Stimulated activated CD8-positive, alpha-beta memory T cell treated with anti-CD3 and anti-CD28 coated beads, Interleukin-15, amount 100 ng/mL, for 1 hour (primary cell): Measurements from ENCODE around the gene TNPO3.
"Not testable (repeated sequence)": the region's sequence is repeated elsewhere in the genome, so short reads cannot be mapped to it uniquely, and the experiment has no call there.

ENCODE experiments used
- DNase-seq: peaks from one replicate; pipeline ENCODE4 v3.0.0-alpha.2; 2020; ENCODE audit warnings: low read depth

TNPO3 gene

GRCh38 chr7:129069021-129069420 lies 14.1 kb upstream of the TNPO3 start:
- DNase-seq: no peak

- DNase-seq: no peak
These were observed 13.1 kb upstream of the TNPO3 start for GRCh38 chr7:129067943-129068548.

- DNase-seq: not testable (repeated sequence)
These were observed 12.2 kb upstream of the TNPO3 start for GRCh38 chr7:129067132-129067561.

- DNase-seq: no peak
These were observed 11.6 kb upstream of the TNPO3 start for GRCh38 chr7:129066290-129067131.

GRCh38 chr7:129055861-129056464 lies 1.1 kb upstream of the TNPO3 start:
- no peak for DNase-seq

GRCh38 chr7:129055294-129055816 lies 444 bp upstream of the TNPO3 start:
- no peak for DNase-seq

GRCh38 chr7:129053938-129054437 lies 923 bp downstream of the TNPO3 start:
- no peak for DNase-seq

GRCh38 chr7:129052441-129052840 lies 2.5 kb downstream of the TNPO3 start:
- DNase-seq: no peak

- not testable (repeated sequence) for DNase-seq
These were observed 3.5 kb downstream of the TNPO3 start for GRCh38 chr7:129051459-129051858.

GRCh38 chr7:129047761-129048160 lies 7.2 kb downstream of the TNPO3 start:
- no peak for DNase-seq

GRCh38 chr7:129045682-129046081 lies 9.2 kb downstream of the TNPO3 start:
- DNase-seq: no peak

- no peak for DNase-seq
These were observed 11.9 kb downstream of the TNPO3 start for GRCh38 chr7:129043012-129043411.

- no peak for DNase-seq
These were observed 13.5 kb downstream of the TNPO3 start for GRCh38 chr7:129041142-129042085.

GRCh38 chr7:129038468-129038867 lies 16.4 kb downstream of the TNPO3 start:
- DNase-seq: not testable (repeated sequence)

- DNase-seq: no peak
These were observed 17.3 kb downstream of the TNPO3 start for GRCh38 chr7:129037585-129037984.

- no peak for DNase-seq
These were observed 22.9 kb downstream of the TNPO3 start for GRCh38 chr7:129032017-129032416.

GRCh38 chr7:129030440-129030839 lies 24.5 kb downstream of the TNPO3 start:
- DNase-seq: no peak

- no peak for DNase-seq
These were observed 30.8 kb downstream of the TNPO3 start for GRCh38 chr7:129024125-129024524.

- no peak for DNase-seq
These were observed 33.3 kb downstream of the TNPO3 start for GRCh38 chr7:129021656-129022055.

GRCh38 chr7:129017933-129018538 lies 36.9 kb downstream of the TNPO3 start:
- no peak for DNase-seq

GRCh38 chr7:129017264-129017663 lies 37.6 kb downstream of the TNPO3 start:
- no peak for DNase-seq
